Measurements from ENCODE around the gene FARP2.

The FARP2 gene

DNA sequence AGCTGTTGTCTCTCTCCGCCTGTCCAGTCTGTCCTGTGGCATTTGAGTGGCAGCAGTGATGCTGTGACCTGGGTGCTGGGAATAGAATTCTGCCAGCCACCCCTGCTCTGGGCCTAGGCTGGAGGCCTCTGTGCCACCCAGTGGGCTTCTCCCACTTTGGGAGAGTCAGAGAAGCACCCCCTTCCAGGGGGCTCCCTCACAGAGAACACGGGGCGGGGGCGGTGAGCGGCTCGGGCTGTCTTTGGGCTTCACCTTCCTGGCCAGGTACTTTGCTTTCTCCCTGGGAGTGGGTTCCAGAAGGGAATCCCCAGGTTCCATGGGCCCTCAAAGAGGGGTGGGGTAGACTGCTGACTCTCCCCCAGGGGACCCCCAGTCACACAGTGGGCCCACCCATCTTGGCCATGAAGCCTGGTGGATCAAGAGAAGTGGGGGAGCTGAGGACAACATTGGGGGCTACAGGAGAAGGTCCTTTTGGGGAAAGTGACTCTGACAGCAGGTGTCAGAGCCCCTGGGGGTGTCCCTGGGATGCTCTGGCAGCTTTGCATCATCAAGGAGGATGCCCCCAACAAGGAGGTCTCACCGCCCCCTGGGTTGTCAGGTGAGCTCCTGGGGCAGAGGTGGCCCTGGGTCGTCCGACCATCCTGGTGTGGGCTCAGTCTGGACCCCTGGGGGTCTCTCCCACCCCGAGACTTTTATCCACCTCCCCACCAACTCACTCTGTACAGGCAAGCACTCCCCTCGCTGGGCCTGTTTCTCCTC lies 183.7 kb downstream of the FARP2 start:
- ChIA-PET CTCF (interaction anchor here (0.9 kb wide), 1 partner anchor 15 kb away, joined by 3 read pairs; no protein-coding TSS in a partner anchor), POLR2A (no interaction called here)
- peak; percentile 18 for DNase-seq (ENCODE audit: extremely low spot score)
- TF ChIP-seq, protein P1, sequence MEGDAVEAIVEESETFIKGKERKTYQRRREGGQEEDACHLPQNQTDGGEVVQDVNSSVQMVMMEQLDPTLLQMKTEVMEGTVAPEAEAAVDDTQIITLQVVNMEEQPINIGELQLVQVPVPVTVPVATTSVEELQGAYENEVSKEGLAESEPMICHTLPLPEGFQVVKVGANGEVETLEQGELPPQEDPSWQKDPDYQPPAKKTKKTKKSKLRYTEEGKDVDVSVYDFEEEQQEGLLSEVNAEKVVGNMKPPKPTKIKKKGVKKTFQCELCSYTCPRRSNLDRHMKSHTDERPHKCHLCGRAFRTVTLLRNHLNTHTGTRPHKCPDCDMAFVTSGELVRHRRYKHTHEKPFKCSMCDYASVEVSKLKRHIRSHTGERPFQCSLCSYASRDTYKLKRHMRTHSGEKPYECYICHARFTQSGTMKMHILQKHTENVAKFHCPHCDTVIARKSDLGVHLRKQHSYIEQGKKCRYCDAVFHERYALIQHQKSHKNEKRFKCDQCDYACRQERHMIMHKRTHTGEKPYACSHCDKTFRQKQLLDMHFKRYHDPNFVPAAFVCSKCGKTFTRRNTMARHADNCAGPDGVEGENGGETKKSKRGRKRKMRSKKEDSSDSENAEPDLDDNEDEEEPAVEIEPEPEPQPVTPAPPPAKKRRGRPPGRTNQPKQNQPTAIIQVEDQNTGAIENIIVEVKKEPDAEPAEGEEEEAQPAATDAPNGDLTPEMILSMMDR (IDR thresholded peaks at IDR 0.05; ENCODE audit: control extremely low read depth, extremely low read depth, low read depth, missing control alignments) = no peak

DNA sequence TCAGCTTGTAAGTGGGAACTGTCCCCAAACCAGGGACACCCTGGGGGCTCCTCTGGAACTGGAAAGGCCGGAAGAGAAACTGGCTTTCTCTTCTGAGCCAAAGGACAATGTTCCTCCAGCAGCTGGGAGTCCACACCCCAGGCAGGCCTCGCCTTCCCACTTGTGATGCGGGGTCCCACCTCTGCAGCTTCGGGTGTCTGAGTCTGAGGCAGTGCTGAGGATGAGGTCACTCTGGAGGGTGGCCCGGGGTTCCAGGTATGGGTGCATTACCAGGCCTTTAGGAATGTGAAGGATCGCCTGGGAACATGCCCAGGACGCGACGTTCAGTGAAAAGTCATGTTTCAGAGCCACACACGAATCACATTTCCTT lies 184.3 kb downstream of the FARP2 start:
- ChIA-PET CTCF (interaction anchor here (0.9 kb wide), 1 partner anchor 16 kb away, joined by 3 read pairs; no protein-coding TSS in a partner anchor), POLR2A (no interaction called here)
- DNase-seq (ENCODE audit: extremely low spot score) = peak; percentile 21
- TF ChIP-seq, protein P1 (IDR thresholded peaks at IDR 0.05; ENCODE audit: control extremely low read depth, extremely low read depth, low read depth, missing control alignments) = no peak

DNA sequence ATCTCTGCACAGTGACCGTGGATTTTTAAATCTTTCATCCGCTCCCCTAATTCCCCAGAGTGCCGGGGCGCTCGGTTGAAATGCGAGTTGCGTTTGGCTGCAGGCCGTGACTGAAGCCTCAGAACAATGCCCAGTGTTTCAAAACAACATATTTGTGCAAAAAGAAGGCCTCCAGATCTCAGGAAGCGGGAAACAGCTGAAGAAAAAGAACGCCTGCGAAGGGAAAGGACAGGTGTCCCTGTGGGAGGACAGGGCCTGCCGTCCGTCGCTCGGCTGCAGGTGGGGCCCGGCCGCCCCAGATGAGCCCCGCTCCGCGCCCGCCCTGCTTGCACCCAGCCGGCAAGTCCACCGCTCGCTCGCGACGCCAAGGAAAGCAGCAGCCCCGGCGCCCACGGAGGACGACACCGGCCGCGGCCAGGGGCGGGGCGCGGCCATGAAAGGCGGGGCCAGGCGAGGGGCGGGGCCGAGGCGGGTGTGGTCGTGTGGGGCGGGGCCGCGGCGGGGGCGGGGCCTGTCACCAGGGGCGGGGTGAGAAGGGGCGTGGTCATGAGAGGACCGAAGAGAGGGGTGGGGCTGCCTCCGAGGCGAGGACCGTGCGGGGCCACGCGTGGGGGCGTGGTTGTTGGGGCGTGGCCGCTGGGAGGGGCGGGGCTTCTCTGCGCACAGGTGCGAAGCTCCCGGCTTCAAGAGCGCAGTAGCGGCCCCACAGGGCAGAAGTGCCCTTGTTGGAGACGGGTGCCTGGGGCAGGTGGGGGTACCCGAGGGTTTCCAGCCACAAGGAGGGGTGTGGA lies 184.9 kb downstream of the FARP2 start:
- peak; percentile 73 for DNase-seq (ENCODE audit: extremely low spot score)
- ChIA-PET CTCF (no interaction called here), POLR2A (no interaction called here)
- TF ChIP-seq, protein P1 (IDR thresholded peaks at IDR 0.05; ENCODE audit: control extremely low read depth, extremely low read depth, low read depth, missing control alignments) = no peak

DNA sequence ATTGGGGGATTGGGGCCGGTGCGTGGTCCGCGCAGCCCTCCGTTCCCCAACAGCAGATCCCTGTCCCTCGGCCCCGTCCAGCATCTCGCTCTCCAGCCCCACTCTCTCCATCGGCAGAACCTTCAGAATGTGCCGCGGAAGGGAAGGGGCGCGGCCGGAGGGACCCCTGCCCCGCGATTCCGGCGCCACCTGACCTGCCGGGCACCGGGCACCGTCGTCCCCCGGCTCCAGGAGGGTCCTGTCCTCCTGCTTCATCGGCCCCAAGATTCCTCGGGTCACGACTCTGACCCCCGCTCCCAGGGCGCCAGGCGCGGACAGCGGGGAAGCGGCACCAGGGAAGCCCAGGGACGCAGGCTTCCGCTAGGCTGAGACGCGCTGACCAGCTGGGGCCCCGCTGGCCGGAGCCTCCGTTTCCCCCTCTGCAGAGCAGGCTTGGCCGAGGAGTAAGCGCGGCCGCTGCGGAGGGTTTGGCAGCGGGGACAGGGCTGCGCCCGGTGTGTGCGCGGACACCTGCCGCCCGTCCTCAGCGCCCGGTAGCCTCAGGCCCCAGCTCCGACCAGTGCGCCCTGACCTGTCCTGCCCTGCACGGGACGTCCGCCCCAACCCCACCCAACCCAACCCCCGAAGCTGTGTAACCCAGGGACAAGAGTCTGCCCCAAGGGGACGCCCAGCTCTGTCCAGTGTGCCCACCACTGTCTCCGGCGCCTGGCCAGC lies 185.6 kb downstream of the FARP2 start:
- POLR2A ChIA-PET = no interaction called here
- TF ChIP-seq, protein P1 (IDR thresholded peaks at IDR 0.05; ENCODE audit: control extremely low read depth, extremely low read depth, low read depth, missing control alignments) = no peak
- DNase-seq (ENCODE audit: extremely low spot score) = peak; percentile 18
- CTCF ChIA-PET = no interaction called here

DNA sequence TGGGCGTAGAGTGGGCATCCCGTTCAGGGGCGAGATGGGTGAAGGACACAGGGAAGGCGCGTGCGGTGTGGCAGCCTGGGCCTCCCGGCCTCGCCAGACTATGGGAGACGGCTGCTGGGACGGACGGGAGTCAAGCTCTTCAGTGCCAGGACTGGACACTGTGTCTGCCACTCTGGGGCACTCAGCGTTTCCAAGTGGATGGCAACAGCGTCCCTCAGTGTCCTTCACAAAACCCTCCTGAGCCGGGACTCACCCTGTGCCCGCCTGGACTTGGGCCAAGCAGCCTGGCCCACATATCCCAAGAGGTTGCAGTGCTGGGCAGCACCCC lies 186.2 kb downstream of the FARP2 start:
- CTCF ChIA-PET = no interaction called here
- TF ChIP-seq, protein P1 (IDR thresholded peaks at IDR 0.05; ENCODE audit: control extremely low read depth, extremely low read depth, low read depth, missing control alignments) = no peak
- DNase-seq (ENCODE audit: extremely low spot score) = peak; percentile 16
- POLR2A ChIA-PET = no interaction called here
